ELR (cell line): ENCODE results near the gene IL17RC.

ENCODE experiments used
- DNase-seq: peaks from one replicate; pipeline ENCODE4 v3.0.0-alpha.2; 2015; ENCODE audit warnings: low read depth

Gene IL17RC

DNA sequence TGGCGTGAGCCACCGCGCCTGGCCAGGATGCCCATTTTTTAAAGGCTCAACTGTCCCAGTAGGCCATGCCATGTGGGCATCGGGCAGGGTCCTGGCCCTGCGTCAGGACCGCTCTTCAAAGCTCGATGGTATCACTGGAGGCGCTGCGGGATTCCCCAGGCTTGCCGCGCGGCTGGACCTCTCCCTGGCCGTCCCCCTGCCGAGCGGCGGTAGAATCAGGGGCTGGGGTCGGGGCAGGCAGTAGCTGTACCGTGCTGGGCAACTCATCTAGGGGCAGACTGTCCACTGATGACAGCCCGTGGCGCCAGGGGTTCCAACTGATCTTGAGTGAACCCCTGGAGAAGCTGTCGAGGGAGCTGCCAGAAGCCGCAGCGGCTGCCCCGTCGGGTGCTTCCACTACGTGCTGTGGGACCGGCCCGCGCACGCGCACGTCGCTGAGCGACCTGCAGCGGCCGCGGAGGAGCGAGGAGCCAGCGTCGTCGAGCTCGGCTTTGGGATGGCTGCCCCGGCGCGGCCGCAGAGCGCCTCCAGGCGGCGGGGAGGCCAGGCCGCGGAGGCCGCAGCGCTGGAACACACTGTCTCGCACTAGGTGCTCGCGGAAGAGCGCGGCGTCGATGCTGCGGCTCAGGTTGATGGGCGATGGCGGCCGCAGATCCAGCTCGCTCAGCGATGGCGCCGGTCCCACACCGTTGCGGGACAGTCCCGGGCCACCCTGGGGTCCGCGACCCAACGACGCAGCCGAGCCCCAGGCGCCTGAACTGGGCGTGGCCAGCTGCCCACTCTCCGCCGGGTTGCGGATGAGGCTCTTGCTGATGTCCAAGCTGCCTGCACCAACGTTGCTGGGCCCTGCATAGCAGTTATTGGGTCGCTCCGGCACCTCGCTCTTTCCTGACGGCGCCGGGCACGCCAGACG is 29.5 kb downstream of the IL17RC start:
- peak; percentile 91 for DNase-seq

DNA sequence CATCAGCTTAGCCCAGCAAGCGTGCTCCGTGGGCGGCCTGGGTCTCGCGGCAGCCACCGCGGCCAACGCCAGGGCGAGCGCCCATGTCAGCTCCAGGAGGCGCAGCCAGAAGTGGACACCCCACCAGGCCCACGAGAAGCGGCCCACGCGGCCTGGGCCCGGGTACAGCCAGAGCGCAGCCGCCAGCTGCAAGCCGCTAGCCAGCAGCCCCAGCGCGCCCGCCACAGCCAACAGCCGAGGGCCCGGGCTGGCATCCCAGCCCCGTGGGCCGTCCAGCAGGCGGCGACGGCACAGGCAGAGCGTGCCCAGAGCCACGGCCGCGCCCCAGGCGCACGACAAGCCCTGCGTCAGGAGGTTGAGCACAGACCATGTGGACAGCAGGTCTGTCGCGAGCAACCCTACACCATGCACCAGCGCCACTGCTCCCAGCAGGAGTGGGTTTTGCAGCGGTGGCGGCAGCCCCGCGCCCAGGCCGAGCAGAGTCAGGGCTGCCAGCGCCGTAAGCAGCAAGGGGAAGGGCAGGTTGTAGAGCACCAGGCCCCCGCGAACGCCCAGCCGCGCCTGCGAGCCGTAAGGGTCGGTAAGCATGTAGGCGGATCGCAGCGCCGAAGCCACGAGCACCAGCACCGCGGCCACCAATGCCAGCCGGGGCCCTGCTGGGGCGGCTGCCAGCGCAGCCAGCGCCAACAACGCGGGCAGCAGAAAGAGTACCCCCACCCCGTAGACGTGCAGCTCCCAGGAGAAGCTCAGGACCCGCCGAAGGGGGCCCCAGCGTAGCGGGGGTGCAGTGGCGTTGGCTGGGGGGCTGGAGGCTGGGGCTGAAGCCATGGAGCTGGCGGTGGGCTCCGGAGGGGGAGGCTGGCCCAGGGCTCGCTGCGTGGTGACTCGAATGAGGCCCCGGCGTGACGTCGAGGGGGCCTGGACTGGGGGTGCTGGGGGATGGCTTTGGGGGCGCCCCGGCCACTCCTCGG is 30.4 kb downstream of the IL17RC start:
- peak; percentile 81 for DNase-seq

- no peak for DNase-seq
These were observed 31.7 kb downstream of the IL17RC start for GRCh38 chr3:9948586-9948985.

- DNase-seq: no peak
These were observed 32.2 kb downstream of the IL17RC start for GRCh38 chr3:9949115-9949514.

GRCh38 chr3:9949626-9950025 is 32.7 kb downstream of the IL17RC start:
- DNase-seq: no peak

DNA sequence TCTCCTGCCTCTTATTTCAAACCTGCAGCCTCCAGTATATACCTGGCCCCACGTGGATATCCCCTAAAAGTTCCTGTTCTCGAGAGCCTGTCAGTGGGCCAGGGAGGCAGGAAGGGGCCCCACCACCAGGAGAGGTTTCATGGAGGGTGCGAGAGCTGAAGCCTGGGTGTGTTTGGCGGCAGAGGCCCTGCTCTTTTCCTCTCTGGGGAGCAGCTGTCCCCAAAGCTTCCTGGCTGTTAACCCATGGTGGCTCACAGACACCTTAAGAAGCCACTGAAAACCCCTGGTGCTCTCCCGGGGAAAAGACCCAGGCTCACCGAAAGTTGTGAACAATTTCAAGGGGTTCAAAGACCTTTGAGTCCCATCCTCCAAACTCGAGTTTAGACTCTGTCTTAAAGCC is 34.2 kb downstream of the IL17RC start:
- no peak for DNase-seq

- no peak for DNase-seq
These were observed 34.7 kb downstream of the IL17RC start for GRCh38 chr3:9951598-9951961.

DNA sequence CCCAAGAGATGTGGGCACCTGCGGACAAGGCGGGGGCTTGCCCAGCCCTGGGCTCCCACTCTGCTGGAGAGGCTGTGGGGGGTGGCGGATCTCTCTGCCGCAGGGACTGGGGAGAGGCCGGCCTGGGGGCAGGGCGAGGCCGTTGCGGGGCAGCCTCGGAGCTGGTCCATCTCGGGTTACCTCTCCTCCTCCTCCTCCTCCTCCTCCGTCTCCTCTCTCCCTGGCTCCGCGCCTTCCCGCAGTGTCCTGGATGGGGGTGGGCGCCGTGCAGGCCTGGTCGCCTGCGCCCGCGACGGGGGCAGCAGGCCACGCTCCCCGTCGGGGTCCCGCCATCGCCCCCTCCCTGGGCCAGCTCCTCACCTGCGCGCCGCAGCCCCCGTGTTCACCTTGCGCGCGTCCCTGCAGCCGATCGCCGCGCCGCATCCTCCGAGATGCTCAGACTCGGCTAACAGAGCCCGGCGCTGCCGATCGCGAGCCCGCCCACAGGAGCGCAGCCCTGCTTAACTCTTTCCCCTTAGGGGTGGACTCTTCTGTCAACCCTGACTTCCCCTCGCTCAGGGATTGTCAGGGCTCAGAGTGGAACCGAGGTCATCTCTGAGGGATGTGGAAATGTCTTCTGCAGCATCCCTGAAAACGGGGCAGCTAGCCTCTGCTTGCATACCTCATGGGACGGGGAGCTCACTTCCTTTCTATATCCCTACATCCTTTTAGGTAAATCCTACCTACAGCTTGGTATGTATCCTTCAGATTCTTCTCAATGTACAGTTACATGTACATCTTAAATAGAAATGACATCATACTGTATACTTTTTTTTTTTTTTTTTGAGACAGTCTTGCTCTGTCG is 35.3 kb downstream of the IL17RC start, which contains the start of gene PRRT3:
PRRT3 (minus strand) TSS at position 447 of the 844 bp plus-strand sequence. CDS start 2,293 bp downstream, outside the sequence.
- DNase-seq: peak; percentile 59

DNA sequence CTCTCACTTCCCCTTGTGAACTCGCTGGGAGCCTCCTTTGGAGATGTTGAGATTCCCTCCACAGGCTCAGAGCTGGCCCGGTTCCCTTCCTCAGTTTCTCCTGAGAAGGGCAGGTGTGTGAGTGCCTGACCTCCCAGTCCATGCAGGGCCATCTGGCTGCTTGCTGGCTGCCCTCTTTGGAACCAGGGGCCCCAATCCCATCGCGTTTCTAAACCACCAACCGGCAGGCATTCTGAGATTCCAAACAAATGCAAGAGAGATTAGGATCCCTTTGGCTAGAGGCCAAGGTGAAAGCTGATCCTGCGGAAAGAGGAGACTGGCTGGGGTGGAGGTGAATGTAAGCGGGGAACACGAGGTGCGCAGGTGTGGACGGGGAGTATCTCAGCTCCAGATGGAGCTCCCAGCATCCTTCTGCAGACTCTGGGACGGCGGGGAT is 38.2 kb downstream of the IL17RC start:
- DNase-seq: no peak

DNA sequence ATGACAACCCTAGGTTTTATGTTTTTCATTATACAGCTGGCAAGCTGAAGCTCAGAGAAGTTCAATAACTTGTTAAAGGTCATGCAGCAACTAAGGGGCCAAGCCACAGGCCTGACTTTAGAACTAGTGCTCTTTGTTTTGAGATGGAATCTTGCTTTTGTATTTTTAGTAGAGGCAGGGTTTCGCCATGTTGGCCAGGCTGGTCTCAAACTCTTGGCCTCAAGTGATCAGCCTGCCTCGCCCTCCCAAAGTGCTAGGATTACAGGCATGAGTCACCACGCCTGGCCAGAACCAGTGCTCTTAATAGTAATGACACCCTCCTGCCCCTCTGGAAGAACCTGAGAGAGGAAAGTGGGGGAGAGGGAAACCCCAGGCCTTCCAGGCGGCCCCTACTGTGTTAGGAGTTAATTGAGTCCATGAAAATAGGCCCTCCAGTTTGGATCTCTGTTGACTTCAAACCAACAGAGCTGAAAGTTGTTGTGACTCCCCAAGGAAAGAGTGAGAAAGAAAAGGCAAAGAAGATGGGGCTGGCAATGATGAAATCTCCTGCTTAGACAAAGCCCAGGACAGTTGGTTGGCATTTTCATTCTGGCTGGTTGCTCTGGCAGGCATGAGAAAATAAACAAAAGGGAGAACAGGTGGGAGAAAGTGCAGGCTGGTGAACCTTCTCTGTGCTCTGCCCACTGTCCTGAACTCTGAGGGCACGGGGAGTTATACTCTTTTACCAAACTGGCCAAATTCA is 38.9 kb downstream of the IL17RC start:
- peak; percentile 16 for DNase-seq

GRCh38 chr3:9957214-9957613 is 40.3 kb downstream of the IL17RC start:
- peak; percentile 38 for DNase-seq

- no peak for DNase-seq
These were observed 48.4 kb downstream of the IL17RC start for GRCh38 chr3:9965200-9965875.

GRCh38 chr3:9966841-9967240 is 49.9 kb downstream of the IL17RC start:
- no peak for DNase-seq

DNA sequence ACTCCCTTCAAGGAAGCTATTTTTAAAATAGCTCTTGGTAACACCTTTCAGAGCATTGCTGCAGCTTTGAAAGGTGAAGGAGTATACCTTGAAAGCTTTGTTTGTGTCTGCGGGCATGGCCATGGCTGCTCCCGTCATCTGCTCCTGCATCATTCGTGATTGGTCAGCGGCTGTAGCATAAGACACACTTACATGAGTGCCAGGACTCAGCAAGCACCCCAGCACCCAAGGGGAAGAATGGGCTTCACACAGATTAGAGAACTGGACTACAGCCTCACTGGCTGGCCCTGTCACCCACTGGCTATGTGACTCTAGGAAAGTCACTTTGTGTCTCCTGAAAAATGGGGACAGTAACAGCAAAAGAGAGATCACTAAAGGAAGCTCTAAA is 52.7 kb downstream of the IL17RC start:
- DNase-seq: no peak

DNA sequence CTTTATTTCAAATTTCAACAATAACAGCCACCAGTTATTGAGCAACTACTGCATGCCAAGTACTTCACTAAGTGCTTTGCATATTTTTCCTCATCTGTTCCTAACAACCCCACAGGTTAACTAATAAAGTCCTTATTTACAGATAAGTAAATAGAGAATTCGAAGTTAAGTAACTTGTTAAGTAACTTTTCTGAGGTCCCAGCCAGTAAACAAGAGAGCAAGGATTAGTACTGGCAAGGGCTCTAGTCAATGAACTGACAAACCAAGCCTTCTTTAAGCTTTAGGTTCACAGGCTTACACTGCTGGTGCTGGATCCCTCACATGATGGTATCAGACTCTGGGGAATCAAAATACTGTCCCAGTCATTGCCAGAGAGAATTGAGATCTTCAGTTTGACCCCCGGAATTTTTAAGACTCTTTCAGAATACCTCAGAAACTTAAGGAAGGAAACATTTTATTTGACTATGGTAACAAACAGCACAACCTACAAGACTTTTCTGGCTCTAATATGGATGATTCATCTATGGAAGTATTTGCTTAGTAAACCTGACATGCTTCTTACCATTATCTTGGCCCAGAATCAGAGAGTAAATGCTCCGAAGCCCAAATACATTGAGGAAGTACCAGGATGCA is 53.2 kb downstream of the IL17RC start:
- DNase-seq: peak; percentile 83

- DNase-seq: peak; percentile 97
These were observed 60.1 kb downstream of the IL17RC start for GRCh38 chr3:9976721-9977709.

- DNase-seq: no peak
These were observed 61.9 kb downstream of the IL17RC start for GRCh38 chr3:9978710-9979305.

GRCh38 chr3:9980251-9980650 is 63.4 kb downstream of the IL17RC start:
- no peak for DNase-seq
